Smooth muscle cell (in vitro differentiated cells): ENCODE data around the gene PLAC9. TPM values are rescaled to one million over a fixed set of nuclear protein-coding genes. Genes with fewer than 3 reads are reported as not detected.

ENCODE experiments used
- DNase-seq: peaks from one replicate; lab custom pipeline; 2025; ENCODE audit not compliant: unreplicated experiment; lab: John Stamatoyannopoulos, UW
- H2AFZ ChIP-seq: fragments of 200-600 bp; sonication (generic); 2 replicates; pipeline ENCODE4 v1.6.0; 2016; ENCODE audit warnings: antibody characterized with exemption, low read depth, mild to moderate bottlenecking
- H3F3A ChIP-seq: fragments of 200-600 bp; sonication (generic); 2 replicates; pipeline ENCODE4 v1.6.0; 2017; ENCODE audit warnings: antibody characterized with exemption, low read depth
- H3K27ac ChIP-seq: fragments of 200-600 bp; sonication (generic); 2 replicates; pipeline ENCODE4 v1.5.1; 2016; ENCODE audit warnings: low read depth, mild to moderate bottlenecking
- H3K27me3 ChIP-seq: fragments of 200-600 bp; sonication (generic); 2 replicates; pipeline ENCODE4 v1.6.1; 2016; ENCODE audit warnings: low read depth, mild to moderate bottlenecking
- H3K36me3 ChIP-seq: fragments of 200-600 bp; sonication (generic); 2 replicates; pipeline ENCODE4 v1.5.1; 2016; ENCODE audit warnings: low read depth
- H3K4me1 ChIP-seq: fragments of 200-600 bp; sonication (generic); 2 replicates; pipeline ENCODE4 v1.5.1; 2016; ENCODE audit warnings: low read depth
- H3K4me2 ChIP-seq: fragments of 200-600 bp; sonication (generic); 2 replicates; pipeline ENCODE4 v1.6.0; 2016; ENCODE audit warnings: mild to moderate bottlenecking
- H3K4me3 ChIP-seq: fragments of 200-600 bp; sonication (generic); 2 replicates; pipeline ENCODE4 v1.5.1; 2016; ENCODE audit warnings: mild to moderate bottlenecking
- H3K79me2 ChIP-seq: fragments of 200-600 bp; sonication (generic); 2 replicates; pipeline ENCODE4 v1.6.0; 2016; ENCODE audit warnings: low read depth, mild to moderate bottlenecking
- H3K9ac ChIP-seq: fragments of 200-600 bp; sonication (generic); 2 replicates; pipeline ENCODE4 v1.6.0; 2016; ENCODE audit warnings: low read depth
- H3K9me3 ChIP-seq: fragments of 200-600 bp; sonication (generic); replicated peaks from 2 replicates; pipeline ENCODE4 v1.5.1; 2016; ENCODE audit warnings: low read depth
- H4K20me1 ChIP-seq: fragments of 200-600 bp; sonication (generic); 2 replicates; pipeline ENCODE4 v1.6.0; 2016; ENCODE audit warnings: low read depth
- WGBS: methylation state at CpG from one replicate; pipeline ENCODE4 v1.1.7; 2016; ENCODE audit warnings: low lambda C conversion rate; 5-methylcytosine and 5-hydroxymethylcytosine counted together
- polyA plus RNA-seq: library from polyadenylated mRNA; unstranded; fragments of >200 nt; fragmentation: Nextera tagmentation; extraction: Ambion mirVana; gene quantifications from 2 replicates; pipeline ENCODE4 v1.2.1, GENCODE V29; 2016
- total RNA-seq: library from RNA; depleted of rRNA; stranded (reverse); fragments of >200 nt; gene quantifications from 2 replicates; pipeline ENCODE4 v1.2.3, GENCODE V29; 2014
- TF ChIP-seq, protein P1 (sequence below): fragments of 200-600 bp; sonication (generic); IDR thresholded peaks from 2 replicates; pipeline ENCODE4 v1.5.1; 2017; ENCODE audit warnings: borderline replicate concordance, mild to moderate bottlenecking, antibody characterized with exemption; ENCODE audit not compliant: insufficient read depth, poor library complexity, severe bottlenecking

PLAC9 gene
- total and polyA plus RNA-seq, 2 experiments from 2014 or later: 1.5 to 23.7 TPM

GRCh38 chr10:80166581-80167470, 34.3 kb downstream of the PLAC9 start:
- no peak for DNase-seq
- H3F3A ChIP-seq: no peaks in the 10 kb centered on the region
- H3K9me3 ChIP-seq: no peaks in the 10 kb centered on the region
- H3K36me3 ChIP-seq: no peaks in the 10 kb centered on the region
- peaks cover 6% of the 10 kb centered on the region for H3K4me1 ChIP-seq
- no peak overlapping the region for H2AFZ ChIP-seq
- WGBS: 96% methylated on average over 27 of the region's 28 CpGs
- peak overlapping the region; percentile 39 for H3K9ac ChIP-seq
- peak overlapping the region; percentile 72 for H3K27ac ChIP-seq
- H3K4me3 ChIP-seq: no peak overlapping the region
- H3K4me2 ChIP-seq: peak overlapping the region; percentile 54
- H3K27me3 ChIP-seq: no peaks in the 10 kb centered on the region
- peaks cover 62% of the 10 kb centered on the region for H4K20me1 ChIP-seq
- TF ChIP-seq, protein P1, sequence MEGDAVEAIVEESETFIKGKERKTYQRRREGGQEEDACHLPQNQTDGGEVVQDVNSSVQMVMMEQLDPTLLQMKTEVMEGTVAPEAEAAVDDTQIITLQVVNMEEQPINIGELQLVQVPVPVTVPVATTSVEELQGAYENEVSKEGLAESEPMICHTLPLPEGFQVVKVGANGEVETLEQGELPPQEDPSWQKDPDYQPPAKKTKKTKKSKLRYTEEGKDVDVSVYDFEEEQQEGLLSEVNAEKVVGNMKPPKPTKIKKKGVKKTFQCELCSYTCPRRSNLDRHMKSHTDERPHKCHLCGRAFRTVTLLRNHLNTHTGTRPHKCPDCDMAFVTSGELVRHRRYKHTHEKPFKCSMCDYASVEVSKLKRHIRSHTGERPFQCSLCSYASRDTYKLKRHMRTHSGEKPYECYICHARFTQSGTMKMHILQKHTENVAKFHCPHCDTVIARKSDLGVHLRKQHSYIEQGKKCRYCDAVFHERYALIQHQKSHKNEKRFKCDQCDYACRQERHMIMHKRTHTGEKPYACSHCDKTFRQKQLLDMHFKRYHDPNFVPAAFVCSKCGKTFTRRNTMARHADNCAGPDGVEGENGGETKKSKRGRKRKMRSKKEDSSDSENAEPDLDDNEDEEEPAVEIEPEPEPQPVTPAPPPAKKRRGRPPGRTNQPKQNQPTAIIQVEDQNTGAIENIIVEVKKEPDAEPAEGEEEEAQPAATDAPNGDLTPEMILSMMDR: no peak
- no peaks in the 10 kb centered on the region for H3K79me2 ChIP-seq

DNA sequence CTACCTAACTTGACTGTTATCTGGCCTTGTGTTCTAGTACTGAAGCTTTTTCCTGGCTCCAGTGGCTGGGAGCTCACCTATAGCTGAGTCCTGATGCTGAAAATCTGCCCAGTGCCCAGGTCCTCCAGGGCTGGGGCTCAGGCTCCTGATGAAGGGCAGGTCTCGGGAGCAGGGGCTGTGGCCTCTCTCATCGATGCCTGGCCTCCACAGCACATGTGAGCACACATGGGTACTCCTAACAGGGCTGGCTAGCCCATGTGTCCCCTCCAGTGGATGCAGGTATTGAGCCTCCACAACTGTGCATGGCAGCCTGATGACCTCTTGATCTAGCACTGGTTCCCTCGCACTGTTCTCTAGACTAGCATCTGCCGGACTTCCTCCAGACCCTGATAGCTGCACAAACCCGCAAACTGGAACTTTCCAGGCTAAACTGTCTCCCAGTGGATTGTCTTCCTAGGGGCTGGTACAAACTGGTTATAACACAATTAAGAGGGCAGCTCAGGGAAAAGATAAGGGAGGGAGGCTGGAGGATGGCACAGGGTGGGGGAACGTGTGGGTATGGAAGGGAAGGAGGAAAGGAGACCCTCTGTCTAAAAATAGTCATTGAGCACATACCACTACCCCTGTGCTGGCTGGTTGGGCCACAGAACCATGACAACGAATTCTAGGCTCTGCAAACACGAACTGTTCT, 35.1 kb downstream of the PLAC9 start:
- Histone ChIP-seq H3K4me3 (no peak overlapping the region), H3K4me2 (no peak overlapping the region), H4K20me1 (peaks cover 70% of the 10 kb centered on the region), H3K27ac (no peak overlapping the region), H3K36me3 (no peaks in the 10 kb centered on the region), H3F3A (no peaks in the 10 kb centered on the region), H3K9ac (no peak overlapping the region), H3K27me3 (no peaks in the 10 kb centered on the region), H3K4me1 (peaks cover 6% of the 10 kb centered on the region), H3K9me3 (no peaks in the 10 kb centered on the region), H3K79me2 (no peaks in the 10 kb centered on the region), H2AFZ (no peak overlapping the region)
- TF ChIP-seq, protein P1: no peak
- 79% methylated on average over 6 of the region's 8 CpGs for WGBS
- no peak for DNase-seq

- Histone ChIP-seq H3K4me2 (no peak overlapping the region), H4K20me1 (peaks cover 75% of the 10 kb centered on the region), H3K27ac (no peak overlapping the region), H3K36me3 (no peaks in the 10 kb centered on the region), H3K4me1 (peaks cover 6% of the 10 kb centered on the region), H3K9ac (no peak overlapping the region), H3K4me3 (no peak overlapping the region), H3K79me2 (no peaks in the 10 kb centered on the region), H3F3A (no peaks in the 10 kb centered on the region), H3K27me3 (no peaks in the 10 kb centered on the region), H2AFZ (no peak overlapping the region), H3K9me3 (no peaks in the 10 kb centered on the region)
- DNase-seq: no peak
- WGBS: 96% methylated on average over 7 of the region's 7 CpGs
- TF ChIP-seq, protein P1: no peak
Observed at GRCh38 chr10:80168162-80168511, 35.6 kb downstream of the PLAC9 start.
